Glutamatergic neuron (in vitro differentiated cells): Measurements from ENCODE around the gene PHACTR3. TPM values are rescaled to one million over a fixed set of nuclear protein-coding genes. Genes with fewer than 3 reads are reported as not detected.
A peak's percentile ranks its signal among the peaks of the same experiment; 100 is the strongest.

Experiments used
- DNase-seq: peaks from one replicate; pipeline ENCODE4 v3.0.0; 2022
- H3K27ac Mint-ChIP-seq: one replicate; pipeline ENCODE4 v1.8.0; 2020; ENCODE audit warnings: mild to moderate bottlenecking, mixed read lengths, inconsistent platforms; ENCODE audit not compliant: unreplicated experiment
- H3K27me3 Mint-ChIP-seq: one replicate; pipeline ENCODE4 v1.8.0; 2020; ENCODE audit warnings: mild to moderate bottlenecking, moderate library complexity, mixed read lengths, inconsistent platforms; ENCODE audit not compliant: unreplicated experiment
- H3K36me3 Mint-ChIP-seq: one replicate; pipeline ENCODE4 v1.8.0; 2020; ENCODE audit warnings: mild to moderate bottlenecking, mixed read lengths, inconsistent platforms; ENCODE audit not compliant: unreplicated experiment
- H3K4me1 Mint-ChIP-seq: one replicate; pipeline ENCODE4 v1.8.0; 2020; ENCODE audit warnings: mild to moderate bottlenecking, low read depth, mixed read lengths, inconsistent platforms; ENCODE audit not compliant: unreplicated experiment
- H3K4me3 Mint-ChIP-seq: one replicate; pipeline ENCODE4 v1.8.0; 2020; ENCODE audit warnings: mild to moderate bottlenecking, mixed read lengths, inconsistent platforms; ENCODE audit not compliant: unreplicated experiment
- H3K9me3 Mint-ChIP-seq: one replicate; pipeline ENCODE4 v1.8.0; 2020; ENCODE audit warnings: mild to moderate bottlenecking, moderate library complexity, mixed read lengths, inconsistent platforms; ENCODE audit not compliant: unreplicated experiment
- CTCF ChIP-seq: fragments of 200-600 bp; sonication (generic); IDR thresholded peaks from one replicate; pipeline ENCODE4 v1.5.0; 2021; ENCODE audit not compliant: partially characterized antibody, unreplicated experiment
- total RNA-seq: library from RNA; stranded (reverse); fragmentation: NEBNext Ultra II Directional; extraction: Animal tissue kit (Norgen Biotek cat#: 25700); gene quantifications from one replicate; pipeline ENCODE4 v1.2.1, GENCODE V29; 2021; ENCODE audit not compliant: unreplicated experiment

The PHACTR3 gene
- total RNA-seq, 1 donor from 2014 or later = 37.0 TPM

- H3K9me3 Mint-ChIP-seq = peaks cover 6% of the 10 kb centered on the region
- H3K4me3 Mint-ChIP-seq = no peak overlapping the region
- TF ChIP-seq CTCF = peak; percentile 10
- no peak for DNase-seq
- H3K27me3 Mint-ChIP-seq = peaks cover 5% of the 10 kb centered on the region
- H3K36me3 Mint-ChIP-seq = peaks cover 10% of the 10 kb centered on the region
- H3K27ac Mint-ChIP-seq = peak overlapping the region; percentile 69
- peaks cover 18% of the 10 kb centered on the region for H3K4me1 Mint-ChIP-seq
Measured at GRCh38 chr20:59819496-59820203, 215.3 kb downstream of the PHACTR3 start.

DNA sequence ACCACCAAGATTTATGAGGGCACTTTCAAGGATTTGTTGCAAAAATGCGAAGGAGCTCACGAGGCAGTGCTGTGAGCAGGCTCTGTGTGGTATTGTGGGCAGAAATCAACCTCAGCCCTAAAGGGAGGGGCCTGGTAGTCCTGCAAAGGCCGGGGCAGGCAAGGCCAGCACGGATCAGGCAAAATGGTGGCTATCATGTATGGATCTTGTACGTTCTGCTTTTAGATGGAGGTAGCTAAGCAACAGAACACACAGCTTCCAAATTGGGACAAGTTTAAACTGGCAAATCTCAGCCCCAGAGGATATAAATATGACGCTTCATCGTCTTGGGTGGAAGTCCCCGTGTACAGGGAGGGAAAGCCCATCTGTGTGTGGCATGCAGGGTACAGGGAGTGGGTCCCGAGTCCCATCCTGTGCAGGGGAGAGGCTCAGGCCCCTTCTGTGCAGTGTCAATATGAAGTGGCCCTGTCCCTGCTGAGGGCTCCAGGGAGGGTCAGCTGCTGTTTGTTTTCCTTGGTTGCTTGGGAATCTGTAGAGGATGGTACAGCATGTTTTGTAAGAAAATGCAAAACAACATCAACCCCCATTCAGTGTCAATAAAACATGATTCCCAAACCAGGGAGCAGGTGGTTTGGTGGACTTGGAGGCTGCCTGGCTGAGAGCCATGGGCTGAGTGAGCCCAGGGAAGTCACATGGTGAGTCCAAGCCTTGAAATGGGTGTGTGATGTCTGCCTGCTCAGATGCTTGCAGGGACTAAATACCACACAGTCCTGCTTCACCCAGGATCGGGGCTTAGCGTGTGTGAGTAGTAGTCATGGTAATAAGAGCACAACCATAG lies 216.1 kb downstream of the PHACTR3 start:
- Mint-ChIP-seq H3K27ac (peak overlapping the region; percentile 69), H3K36me3 (peaks cover 12% of the 10 kb centered on the region), H3K27me3 (peaks cover 5% of the 10 kb centered on the region), H3K9me3 (peaks cover 5% of the 10 kb centered on the region), H3K4me3 (no peak overlapping the region), H3K4me1 (peaks cover 16% of the 10 kb centered on the region)
- TF ChIP-seq CTCF = peak; percentile 11
- DNase-seq = no peak

- Mint-ChIP-seq H3K27me3 (peaks cover 5% of the 10 kb centered on the region), H3K4me3 (no peak overlapping the region), H3K9me3 (peaks cover 5% of the 10 kb centered on the region), H3K4me1 (peaks cover 16% of the 10 kb centered on the region), H3K36me3 (peaks cover 15% of the 10 kb centered on the region), H3K27ac (no peak overlapping the region)
- DNase-seq = no peak
- no peak for TF ChIP-seq CTCF
Measured at GRCh38 chr20:59821201-59821600, 216.9 kb downstream of the PHACTR3 start.

GRCh38 chr20:59821788-59822187 lies 217.4 kb downstream of the PHACTR3 start:
- no peak overlapping the region for H3K4me3 Mint-ChIP-seq
- no peak overlapping the region for H3K27ac Mint-ChIP-seq

More at GRCh38 chr20:59821788-59822187, 217.4 kb downstream of the PHACTR3 start:
- Mint-ChIP-seq H3K27me3 (peaks cover 5% of the 10 kb centered on the region), H3K9me3 (peaks cover 2% of the 10 kb centered on the region), H3K4me1 (peaks cover 19% of the 10 kb centered on the region), H3K36me3 (peaks cover 11% of the 10 kb centered on the region)
- no peak for TF ChIP-seq CTCF
- DNase-seq = no peak
